Stimulated activated CD4-positive, alpha-beta T cell treated with anti-CD3 and anti-CD28 coated beads, Interleukin-12 subunit alpha, Interleukin-12 subunit beta, amount 100 ng/mL, for 4 hours (primary cell): ENCODE measurements around the gene GATA3.

ENCODE experiments used
- DNase-seq: peaks from one replicate; pipeline ENCODE4 v3.0.0-alpha.2; 2020

Gene GATA3

DNA sequence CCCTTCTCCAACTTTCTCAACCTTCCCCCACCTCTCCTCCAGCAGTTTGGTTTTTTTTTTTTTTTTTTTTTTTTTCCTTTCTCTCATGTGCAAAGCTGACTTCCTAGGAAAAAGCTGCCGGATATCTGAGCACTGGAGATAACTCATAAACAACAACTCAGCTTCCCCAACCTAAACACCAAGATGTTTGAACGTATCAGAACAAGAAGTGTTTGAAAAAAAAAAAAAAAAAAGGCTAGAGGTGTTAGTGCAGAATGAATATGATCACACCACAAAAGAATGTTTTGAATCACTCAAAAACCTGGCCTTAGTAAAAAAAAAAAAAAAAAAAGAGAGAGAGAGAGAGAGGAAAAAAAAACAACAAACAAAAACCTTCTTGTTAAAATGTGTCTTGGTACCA lies 11.2 kb downstream of the GATA3 start:
- no peak for DNase-seq

DNA sequence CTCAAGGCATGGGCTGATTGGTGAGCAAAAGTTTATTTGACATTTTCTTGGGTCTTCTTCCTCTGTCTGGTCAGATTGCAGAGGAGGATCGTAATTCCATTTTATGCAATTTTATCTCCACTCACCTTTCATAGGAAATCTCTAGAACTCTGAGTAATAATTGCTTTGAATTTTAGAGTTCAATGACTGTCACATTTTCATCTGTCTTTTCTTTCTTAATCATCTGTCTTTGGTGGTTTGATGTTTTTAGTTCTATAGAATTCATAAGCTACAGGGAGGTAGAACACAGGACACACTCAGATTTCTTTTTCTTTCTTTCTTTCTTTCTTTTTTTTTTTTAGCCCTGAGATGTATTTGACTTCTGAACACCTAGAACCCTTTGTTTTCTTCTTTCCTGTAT lies 11.6 kb downstream of the GATA3 start:
- DNase-seq: no peak

- DNase-seq: no peak
These were observed 12.3 kb downstream of the GATA3 start for GRCh38 chr10:8066797-8067196.

DNA sequence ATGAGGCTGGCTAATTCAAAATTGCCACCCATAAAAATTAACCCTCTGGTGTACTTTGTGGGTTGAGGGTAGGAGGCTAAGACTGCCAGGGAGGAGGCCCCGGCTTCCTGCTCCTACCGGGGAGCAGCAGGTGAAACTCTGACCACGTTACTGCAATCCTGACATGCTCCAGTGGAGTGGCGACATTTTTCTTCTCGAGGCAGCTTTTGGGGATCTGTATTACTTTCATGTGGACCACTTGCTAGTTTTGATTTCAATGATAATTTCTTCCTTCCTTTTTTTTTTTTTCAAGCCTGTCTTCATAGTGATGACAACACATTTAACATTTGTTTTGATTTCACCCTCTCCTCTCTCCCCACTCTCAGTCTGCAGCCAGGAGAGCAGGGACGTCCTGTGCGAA lies 14.6 kb downstream of the GATA3 start:
- no peak for DNase-seq

DNA sequence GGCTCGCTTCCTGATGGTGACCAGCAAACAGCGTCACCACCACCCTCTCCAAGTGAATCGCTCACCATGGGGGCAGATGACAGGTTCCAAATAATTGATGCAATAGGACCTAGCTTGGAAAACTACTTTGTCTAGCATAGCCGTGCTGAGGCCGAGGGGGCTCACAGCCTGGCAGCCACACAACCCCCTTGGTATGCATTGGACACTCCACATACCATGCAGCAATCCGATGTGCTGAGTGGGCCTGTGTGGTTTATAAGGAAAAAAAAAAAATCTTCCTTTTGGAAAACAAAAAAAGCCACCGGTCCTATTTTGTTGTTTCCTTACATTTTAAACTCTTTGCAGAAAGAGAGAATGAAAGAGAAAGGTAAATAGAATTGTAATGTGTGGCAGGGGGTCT lies 15.1 kb downstream of the GATA3 start:
- no peak for DNase-seq

DNA sequence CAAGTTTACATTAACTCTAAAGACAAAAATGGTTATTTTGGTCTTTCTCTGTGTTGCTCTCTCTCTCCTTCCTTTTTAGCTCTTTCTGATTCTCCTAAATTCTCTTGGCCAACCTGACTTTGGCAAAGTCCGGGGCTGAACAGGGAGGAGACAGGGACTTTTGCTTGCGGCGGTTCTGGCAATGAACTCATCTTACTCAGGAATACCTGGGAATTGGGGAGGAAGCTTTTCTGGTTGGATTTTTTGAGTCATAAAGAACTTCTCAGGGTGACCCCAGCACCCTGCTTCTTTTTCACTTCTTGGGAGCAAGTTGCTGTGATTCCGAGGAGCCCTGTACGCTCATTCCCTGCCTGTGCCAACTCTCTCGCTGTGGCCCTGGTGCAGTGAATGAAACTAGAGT lies 16.0 kb downstream of the GATA3 start:
- no peak for DNase-seq

GRCh38 chr10:8071006-8071405 lies 16.5 kb downstream of the GATA3 start:
- no peak for DNase-seq

- no peak for DNase-seq
These were observed 17.2 kb downstream of the GATA3 start for GRCh38 chr10:8071666-8072065.

- no peak for DNase-seq
These were observed 17.7 kb downstream of the GATA3 start for GRCh38 chr10:8072211-8072610.

DNA sequence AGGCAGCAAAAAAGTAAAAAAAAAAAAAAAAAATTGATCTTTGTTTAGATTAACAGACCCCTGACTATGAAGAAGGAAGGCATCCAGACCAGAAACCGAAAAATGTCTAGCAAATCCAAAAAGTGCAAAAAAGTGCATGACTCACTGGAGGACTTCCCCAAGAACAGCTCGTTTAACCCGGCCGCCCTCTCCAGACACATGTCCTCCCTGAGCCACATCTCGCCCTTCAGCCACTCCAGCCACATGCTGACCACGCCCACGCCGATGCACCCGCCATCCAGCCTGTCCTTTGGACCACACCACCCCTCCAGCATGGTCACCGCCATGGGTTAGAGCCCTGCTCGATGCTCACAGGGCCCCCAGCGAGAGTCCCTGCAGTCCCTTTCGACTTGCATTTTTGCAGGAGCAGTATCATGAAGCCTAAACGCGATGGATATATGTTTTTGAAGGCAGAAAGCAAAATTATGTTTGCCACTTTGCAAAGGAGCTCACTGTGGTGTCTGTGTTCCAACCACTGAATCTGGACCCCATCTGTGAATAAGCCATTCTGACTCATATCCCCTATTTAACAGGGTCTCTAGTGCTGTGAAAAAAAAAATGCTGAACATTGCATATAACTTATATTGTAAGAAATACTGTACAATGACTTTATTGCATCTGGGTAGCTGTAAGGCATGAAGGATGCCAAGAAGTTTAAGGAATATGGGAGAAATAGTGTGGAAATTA lies 19.4 kb downstream of the GATA3 start:
- DNase-seq: no peak

DNA sequence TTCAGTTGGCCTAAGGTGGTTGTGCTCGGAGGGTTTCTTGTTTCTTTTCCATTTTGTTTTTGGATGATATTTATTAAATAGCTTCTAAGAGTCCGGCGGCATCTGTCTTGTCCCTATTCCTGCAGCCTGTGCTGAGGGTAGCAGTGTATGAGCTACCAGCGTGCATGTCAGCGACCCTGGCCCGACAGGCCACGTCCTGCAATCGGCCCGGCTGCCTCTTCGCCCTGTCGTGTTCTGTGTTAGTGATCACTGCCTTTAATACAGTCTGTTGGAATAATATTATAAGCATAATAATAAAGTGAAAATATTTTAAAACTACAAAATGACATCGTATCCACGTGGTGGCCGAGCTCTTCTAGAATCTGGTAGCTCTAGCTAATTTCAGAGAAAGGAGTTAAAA lies 20.4 kb downstream of the GATA3 start:
- no peak for DNase-seq

DNA sequence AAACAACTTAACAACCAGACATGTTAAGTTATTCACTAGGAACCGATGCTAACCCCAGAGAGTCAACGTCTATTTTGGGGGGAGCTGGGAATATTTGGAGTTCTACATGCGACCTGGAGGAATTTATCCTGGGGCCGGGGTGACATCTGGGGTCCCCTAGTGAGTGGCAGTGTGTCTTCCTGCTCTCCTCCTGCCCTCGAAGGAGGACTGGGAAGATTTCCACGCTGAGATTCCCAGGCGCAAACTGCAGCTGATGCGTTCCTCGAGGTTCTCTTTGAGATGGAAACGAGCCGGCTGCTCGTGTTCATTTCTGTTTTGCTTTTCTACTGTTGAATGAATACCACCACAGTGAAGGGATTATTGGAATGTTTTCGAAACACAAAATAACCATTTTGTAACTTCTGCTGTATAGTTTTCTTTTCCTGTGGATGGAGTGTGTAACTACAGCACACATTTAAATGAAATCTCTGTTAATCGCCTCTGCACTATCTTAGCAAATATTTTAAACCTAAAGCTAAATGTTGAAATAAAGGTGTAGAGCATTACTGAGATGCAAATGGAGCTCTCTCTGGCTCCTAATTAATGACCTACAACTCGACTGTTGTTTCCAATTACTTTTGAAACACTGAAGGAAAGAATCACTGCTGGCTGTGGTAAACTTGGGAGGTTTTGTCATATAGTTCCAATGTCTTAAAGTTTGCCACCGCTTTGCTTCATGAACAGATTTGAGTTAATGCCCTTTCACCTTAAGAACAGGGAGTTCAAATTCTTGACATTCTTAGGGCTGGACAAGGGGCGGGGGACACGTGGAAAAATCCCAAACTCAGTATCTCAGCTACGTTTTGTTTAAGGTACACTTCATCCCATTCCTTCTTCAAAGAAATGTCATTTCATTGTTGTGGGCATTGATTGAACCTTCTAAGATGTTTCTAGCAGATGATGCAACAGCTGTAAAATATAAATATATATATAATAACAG lies 21.1 kb downstream of the GATA3 start:
- no peak for DNase-seq

DNA sequence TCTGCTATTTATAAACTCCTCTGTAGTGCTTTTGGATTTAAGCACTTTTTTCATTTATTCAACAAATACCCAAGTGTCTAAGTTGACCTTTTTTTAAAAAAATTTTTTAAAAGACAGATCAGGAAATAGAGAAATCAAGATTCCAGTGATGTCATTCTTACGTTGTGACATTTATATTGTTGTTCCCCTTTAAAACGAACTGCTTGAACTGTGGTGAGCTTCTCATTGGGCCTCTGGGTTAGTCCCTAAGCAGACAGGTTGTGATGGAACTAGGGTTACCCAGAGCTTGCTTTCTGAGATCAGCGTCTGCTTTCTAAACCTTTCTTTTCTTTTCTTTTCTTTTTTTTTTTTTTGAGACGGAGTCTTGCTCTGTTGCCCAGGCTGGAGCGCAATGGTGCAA lies 22.4 kb downstream of the GATA3 start:
- DNase-seq: no peak

DNA sequence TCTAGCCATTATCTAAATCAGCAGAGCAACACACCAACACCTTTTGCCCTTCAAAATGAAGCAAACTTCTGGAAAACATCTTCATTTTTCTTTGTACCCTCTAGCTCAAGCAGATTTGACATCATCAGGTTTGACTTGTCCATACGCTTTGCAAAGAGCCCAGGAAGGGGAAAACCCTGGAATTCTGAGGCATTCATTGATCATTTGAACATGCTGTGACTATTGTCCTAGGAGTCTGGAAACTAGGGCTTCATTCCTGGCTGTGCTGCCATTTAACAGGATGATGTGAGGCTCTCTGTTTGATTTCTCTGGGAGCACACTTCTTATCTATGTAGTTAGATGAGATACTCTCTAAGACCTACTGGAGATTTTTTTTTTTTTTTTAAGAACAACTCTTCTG lies 23.5 kb downstream of the GATA3 start:
- DNase-seq: no peak

DNA sequence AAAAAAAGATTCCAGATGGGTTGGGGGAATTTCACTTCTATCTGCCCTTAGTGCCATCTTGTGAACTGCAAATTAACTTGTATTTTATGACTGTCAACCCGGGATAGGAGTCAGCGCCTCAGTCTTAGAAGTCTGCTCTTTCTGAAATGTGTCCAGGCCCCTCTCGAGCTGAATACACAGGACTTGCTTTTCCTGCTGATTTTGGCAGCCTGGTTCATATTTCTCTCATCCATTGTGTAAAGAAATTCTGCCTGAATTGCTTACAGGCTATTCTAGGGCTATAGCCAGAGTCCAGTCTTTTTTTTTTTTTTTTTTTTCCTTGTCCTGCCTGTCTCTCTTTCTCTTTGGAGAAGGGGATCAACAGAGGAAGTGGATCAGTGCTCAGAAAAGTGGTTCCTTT lies 24.6 kb downstream of the GATA3 start:
- DNase-seq: no peak

GRCh38 chr10:8084799-8085198 lies 30.3 kb downstream of the GATA3 start:
- no peak for DNase-seq

- no peak for DNase-seq
These were observed 30.8 kb downstream of the GATA3 start for GRCh38 chr10:8085251-8085650.

DNA sequence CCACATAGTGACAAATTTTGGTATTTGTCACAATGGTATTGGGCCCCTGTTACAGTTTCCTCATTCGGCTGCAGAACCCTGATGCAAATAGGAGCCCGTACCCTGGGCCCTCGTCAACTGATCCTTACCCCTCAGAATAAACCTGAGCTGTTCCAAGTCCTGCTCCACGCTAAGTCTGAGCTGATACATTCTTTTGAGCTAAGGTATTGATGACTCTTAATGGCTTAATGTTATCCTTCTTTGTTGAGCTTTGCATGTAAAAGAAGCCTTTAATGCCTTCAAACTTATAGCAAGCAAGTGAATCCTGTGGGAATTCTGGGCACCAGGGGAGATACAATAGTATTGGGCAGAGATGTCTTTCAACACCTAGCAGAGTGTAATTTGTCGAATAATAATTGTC lies 31.8 kb downstream of the GATA3 start:
- no peak for DNase-seq

- DNase-seq: no peak
These were observed 34.0 kb downstream of the GATA3 start for GRCh38 chr10:8088504-8088903.

DNA sequence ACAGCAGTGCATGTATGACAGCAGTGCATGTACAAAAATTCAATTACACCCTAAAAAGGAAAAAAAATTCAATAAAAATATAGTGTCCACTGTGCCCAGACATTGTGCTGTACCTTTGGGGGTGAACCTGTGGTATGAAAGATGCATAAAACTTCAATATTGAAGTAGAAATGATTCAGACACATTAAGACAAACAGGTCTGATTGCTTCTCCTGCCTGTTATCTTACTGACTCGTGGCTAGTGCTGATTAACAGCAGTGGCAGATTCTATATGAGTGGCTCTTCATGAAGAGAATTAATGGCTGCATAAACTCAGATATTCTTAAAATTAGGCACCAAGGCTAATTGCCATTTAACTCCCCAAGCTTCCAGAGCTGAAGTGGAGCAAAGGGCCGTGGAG lies 37.9 kb downstream of the GATA3 start:
- DNase-seq: no peak

DNA sequence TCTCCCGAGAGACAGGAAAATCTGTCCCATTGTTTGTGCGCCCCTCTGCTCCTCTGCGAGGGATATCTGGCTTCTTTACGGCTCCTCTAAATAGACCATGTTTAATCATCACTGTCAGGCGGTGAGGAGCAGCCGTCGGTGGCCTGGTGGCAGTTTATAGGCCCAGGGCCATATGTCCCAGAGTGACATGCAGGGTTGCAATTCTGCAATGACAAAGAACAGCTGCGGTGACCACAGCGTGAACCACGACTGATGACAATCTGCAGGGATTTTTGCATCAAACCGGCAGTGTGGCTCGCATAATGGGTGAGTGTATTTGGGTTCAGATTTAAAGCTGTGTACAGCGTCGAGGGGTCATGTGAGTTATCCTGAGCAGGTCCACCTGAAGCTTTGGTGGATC lies 41.5 kb downstream of the GATA3 start:
- DNase-seq: no peak

DNA sequence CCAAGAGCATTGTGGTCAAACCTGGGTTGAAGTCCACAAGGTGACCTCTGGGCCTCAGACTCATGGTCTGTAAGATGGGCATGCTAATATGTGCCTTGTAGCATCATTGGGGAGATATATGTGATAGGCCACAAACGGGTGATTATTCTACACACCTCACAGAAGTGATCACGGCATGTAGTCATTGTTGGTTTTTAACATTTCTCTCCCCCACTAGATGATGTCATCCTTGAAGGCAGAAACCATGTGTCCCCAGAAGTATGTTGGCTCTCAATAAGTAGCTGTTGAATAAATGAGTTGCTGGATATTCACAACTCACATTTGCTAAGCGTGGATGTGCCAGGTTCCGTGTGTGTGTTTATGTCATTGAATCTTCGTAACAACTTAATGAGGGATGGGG lies 42.4 kb downstream of the GATA3 start:
- no peak for DNase-seq

DNA sequence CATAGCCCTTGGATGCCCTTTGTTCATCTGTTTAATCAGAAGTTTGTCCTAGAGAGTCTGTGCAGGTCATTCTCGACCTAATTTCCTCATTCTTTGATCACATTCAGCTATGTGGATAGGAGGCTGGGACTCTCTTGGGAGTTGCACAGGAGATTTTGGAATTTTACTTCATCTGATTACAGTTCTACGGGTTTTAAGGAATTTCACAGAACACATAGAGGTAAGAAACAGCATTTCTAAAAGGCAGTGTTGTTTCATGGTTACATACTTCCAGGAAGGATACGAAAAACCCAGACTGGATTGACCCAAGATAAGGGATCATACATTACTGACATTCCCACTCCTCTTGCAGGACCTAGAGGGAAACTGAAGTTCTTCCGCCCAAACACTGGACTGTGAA lies 45.9 kb downstream of the GATA3 start:
- no peak for DNase-seq

DNA sequence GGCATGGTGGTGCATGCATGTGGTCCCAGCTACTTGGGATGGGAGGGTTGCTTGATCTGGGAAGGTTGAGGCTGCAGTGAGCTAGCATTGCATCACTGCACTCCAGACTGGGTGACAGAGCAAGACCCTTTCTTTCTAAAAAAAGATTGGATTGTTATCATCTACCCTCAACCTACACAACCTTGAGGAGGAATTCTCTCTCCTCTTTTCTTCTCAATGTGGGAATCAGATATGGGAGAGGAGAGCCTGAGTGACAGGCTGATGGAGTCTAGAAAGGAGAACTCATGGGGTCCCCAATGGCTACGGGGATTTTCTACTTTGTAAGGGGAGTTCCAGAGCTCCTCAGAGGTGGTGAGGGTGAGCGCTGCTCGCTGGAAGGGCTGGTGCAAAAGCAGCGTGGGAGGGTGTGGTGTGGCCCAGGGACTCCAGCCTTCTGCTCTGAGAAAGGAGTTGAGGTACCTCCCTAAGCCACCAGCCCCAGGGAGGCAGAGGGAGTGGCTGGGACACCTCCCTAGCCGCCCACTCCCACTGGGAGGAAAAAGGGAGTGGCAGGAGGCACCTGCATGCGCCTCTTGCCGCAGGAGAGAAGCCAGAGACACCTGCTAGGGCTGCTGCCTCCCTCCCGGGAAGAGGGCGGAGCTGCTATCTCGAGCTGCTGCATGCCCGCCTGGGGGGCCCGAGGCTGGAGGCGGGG lies 48.4 kb downstream of the GATA3 start:
- no peak for DNase-seq
